GM13976 (cell line): Measurements from ENCODE around the gene HSD3B7.
A peak's percentile ranks its signal among the peaks of the same experiment; 100 is the strongest.

Experiments used
- DNase-seq: peaks from one replicate; pipeline ENCODE4 v3.0.0; 2012; ENCODE audit warnings: low spot score
- in situ Hi-C: fragments of 300-500 bp; cut with MboI; formaldehyde crosslinking; loops from one replicate; pipeline ENCODE4 v1.12.0; 2022; ENCODE audit warnings: low sequenced_read_pairs, mixed read lengths, inconsistent platforms; ENCODE audit not compliant: unreplicated experiment
- TF ChIP-seq, protein P1 (sequence below): IDR thresholded peaks from 2 replicates; pipeline ENCODE4 v1.5.1; 2012; ENCODE audit warnings: borderline replicate concordance, mild to moderate bottlenecking; ENCODE audit not compliant: insufficient read depth; ENCODE audit errors: extremely low read depth, missing control alignments, control extremely low read depth

The HSD3B7 gene

DNA sequence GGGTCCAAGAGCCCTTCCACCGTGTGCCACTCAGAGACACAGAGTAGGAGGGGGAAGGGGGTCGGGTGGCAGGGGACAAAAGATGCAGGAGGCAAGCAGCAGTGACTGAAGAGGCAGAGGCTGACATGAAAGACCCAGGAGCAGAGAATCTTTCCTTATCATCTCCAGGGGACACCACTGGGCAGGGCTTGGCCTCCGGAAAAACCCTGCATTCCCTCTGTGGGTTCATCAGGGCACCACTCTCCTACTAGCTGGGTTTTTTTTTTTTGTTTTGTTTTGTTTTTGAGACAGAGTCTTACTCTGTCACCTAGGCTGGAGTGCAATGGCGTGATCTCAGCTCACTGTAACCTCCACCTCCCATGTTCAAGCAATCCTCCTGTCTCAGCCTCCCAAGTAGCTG lies 46.3 kb downstream of the HSD3B7 start:
- TF ChIP-seq, protein P1, sequence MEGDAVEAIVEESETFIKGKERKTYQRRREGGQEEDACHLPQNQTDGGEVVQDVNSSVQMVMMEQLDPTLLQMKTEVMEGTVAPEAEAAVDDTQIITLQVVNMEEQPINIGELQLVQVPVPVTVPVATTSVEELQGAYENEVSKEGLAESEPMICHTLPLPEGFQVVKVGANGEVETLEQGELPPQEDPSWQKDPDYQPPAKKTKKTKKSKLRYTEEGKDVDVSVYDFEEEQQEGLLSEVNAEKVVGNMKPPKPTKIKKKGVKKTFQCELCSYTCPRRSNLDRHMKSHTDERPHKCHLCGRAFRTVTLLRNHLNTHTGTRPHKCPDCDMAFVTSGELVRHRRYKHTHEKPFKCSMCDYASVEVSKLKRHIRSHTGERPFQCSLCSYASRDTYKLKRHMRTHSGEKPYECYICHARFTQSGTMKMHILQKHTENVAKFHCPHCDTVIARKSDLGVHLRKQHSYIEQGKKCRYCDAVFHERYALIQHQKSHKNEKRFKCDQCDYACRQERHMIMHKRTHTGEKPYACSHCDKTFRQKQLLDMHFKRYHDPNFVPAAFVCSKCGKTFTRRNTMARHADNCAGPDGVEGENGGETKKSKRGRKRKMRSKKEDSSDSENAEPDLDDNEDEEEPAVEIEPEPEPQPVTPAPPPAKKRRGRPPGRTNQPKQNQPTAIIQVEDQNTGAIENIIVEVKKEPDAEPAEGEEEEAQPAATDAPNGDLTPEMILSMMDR = no peak
- in situ Hi-C loops = no loop called here
- no peak for DNase-seq

DNA sequence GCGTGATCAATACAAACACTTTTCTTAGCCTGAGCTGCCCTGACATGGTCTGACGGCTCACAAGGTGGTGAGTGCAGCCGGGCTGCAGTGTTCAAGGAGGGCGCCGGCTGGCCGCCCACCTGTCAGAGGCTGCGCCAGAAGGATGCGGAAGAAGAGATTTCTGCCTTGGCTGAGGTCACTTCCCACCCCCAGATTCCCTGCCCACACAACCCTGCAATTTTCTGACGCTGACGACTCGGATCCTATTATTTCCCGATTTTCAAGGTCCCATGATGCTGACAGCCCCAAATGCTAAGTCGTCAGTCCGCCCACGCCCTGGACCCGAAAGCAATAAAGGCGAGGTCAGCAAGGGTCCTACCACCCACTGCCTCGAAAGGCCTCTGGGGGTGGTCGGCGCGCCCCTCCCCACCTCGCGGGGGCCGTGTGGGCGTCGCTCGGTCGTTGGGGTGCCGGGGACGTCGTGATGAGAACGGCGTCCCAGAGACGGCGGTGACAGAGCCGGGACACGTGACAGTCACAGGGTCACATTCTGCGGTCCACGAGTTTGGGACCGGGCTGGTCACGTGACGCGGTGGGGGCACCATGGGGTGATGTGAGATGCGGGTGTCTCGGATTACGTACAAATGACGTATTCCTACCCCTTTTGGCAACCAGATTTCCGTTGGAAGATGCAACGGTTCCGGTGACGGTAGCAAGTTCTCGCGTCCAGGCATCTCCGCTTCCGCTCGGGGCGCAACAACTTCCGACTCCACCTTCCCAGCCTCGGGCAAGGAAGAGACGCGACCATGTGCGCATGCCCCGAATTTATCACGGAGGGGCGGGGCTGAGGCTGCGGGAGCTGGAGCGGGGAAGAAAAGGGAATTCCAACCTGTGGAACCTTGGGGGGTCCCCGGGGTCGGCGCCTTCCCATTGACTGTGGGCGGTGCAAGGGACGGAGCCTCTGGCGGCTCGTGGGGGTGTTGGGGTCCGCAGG lies 48.0 kb downstream of the HSD3B7 start, which contains the start of gene STX4:
Gene STX4, plus strand, starts transcription at position 823 of the 973 bp plus-strand sequence. CDS start 248 bp downstream, outside the sequence.
- in situ Hi-C loops = no loop called here
- peak; percentile 96 for DNase-seq

DNA sequence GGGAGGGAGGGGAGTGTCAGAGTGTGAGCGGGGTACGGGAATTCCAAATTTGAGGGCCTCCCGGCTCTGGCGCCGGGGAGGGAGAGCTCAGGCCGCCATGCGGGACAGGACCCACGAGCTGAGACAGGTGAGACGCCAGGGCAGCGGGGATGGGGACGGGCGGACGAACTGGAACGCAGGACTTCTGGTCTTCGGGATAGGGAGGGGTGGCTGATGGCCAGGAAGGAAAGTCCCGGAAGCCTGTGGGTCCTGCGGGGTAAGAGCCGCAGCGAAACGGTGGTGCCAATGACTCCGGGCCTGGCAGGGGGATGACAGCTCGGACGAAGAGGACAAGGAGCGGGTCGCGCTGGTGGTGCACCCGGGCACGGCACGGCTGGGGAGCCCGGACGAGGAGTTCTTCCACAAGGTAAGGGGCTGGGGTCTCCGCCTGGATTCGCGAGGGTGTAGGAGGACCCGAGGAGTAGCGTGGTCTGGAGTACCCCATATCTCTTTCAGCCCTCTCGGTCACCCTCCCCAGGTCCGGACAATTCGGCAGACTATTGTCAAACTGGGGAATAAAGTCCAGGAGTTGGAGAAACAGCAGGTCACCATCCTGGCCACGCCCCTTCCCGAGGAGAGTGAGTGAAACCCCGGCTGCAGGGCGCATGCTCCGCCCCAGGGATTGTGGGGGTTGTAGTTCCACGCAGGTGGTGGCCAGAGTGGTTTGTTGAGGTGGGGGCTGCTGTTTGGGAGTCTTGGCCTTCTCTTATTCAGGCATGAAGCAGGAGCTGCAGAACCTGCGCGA lies 48.9 kb downstream of the HSD3B7 start:
- in situ Hi-C loops = no loop called here
- TF ChIP-seq, protein P1 = no peak
- peak; percentile 94 for DNase-seq

More for the DNA sequence above, 48.0 kb downstream of the HSD3B7 start, which contains the start of gene STX4:
- TF ChIP-seq, protein P1 = no peak

DNA sequence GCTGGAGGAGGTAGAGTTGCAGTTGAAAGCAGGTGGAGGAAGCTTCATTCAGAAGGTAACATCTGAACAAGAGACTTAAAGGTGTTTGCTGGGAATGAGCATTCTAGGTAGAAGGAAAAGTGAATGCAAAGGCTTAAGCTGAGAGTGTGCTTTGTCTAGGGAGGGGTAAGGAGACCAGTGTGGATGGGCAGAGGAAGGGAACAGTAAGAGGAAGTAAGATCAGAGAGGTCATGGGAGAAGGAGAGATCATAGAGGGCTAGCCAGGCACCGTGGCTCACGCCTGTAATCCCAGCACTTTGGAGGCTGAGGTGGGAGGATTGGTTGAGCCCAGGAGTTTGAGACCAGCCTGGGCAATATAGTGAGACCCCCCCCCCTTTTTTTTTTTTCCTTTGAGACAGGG lies 51.7 kb downstream of the HSD3B7 start:
- in situ Hi-C loops = no loop called here
- no peak for DNase-seq
- TF ChIP-seq, protein P1 = no peak
